Uterus (tissue), 4 donors: Measurements from ENCODE around the gene VWA8. TPM values are rescaled to one million over a fixed set of nuclear protein-coding genes. Genes with fewer than 3 reads are reported as not detected.
"Not testable (repeated sequence)": the region's sequence is repeated elsewhere in the genome, so short reads cannot be mapped to it uniquely, and the experiment has no call there.

Experiments used
- DNase-seq, 2 donors: peaks; one replicate each; pipeline ENCODE4 v3.0.0-alpha.2; 2019 to 2020
- H3K27ac ChIP-seq, 2 donors: fragments of 200-600 bp; sonication (generic); 1 replicate in 1 of 2; 2 replicates in 1 of 2; pipeline ENCODE4 v1.5.1; 2016 to 2018
- H3K27me3 ChIP-seq, 2 donors: fragments of 200-600 bp; sonication (generic); one replicate each; pipeline ENCODE4 v1.5.1; 2018 to 2019; ENCODE audit warnings: control low read depth in 1 of 2
- H3K36me3 ChIP-seq, 2 donors: fragments of 200-600 bp; sonication (generic); one replicate each; pipeline ENCODE4 v1.5.1; 2019; ENCODE audit warnings: control low read depth in 1 of 2
- H3K4me1 ChIP-seq, 2 donors: fragments of 200-600 bp; sonication (generic); one replicate each; pipeline ENCODE4 v1.5.1; 2018 to 2019; ENCODE audit warnings: control low read depth in 1 of 2
- H3K4me3 ChIP-seq, 2 donors: fragments of 200-600 bp; sonication (generic); 1 replicate in 1 of 2; 2 replicates in 1 of 2; pipeline ENCODE4 v1.5.1; 2018 to 2019; ENCODE audit warnings: mild to moderate bottlenecking in 1 of 2
- H3K9me3 ChIP-seq, 2 donors: fragments of 200-600 bp; sonication (generic); one replicate each; pipeline ENCODE4 v1.5.1; 2019; ENCODE audit warnings: control low read depth in 1 of 2
- POLR2A ChIP-seq, 2 donors: fragments of 450-650 bp; IDR thresholded peaks; one replicate each; pipeline ENCODE4 v1.6.1; 2016; ENCODE audit warnings: antibody characterized with exemption in 2 of 2, mild to moderate bottlenecking in 1 of 2, moderate library complexity in 1 of 2
- intact Hi-C: fragments of 100-400 bp; cut with DNase I; formaldehyde crosslinking; loops from one replicate; pipeline ENCODE4 v1.15.1; 2023; ENCODE audit warnings: low total_unique reads
- total RNA-seq, 4 donors: library from RNA; depleted of rRNA in 3 of 4; stranded (reverse); fragments of >200 nt in 3 of 4; gene quantifications; one replicate each; pipeline versions ENCODE4 v1.1.0 to v1.2.4, GENCODE V29; 2014 to 2023
- TF ChIP-seq, protein P1 (sequence below), 4 experiments: fragments of 200-600 bp in 2 of 4; fragments of 450-650 bp in 2 of 4; sonication (generic) in 2 of 4; IDR thresholded peaks; one replicate each; pipeline ENCODE4 v1.5.1; 2016 to 2019; ENCODE audit warnings: antibody characterized with exemption in 4 of 4, mild to moderate bottlenecking in 2 of 4, moderate library complexity in 1 of 4
- donor health status: DM: yes; HTN: yes; CAD: no.

The VWA8 gene
- total RNA-seq, 4 donors from 2014 or later, result 25.6 to 59.7 (median 37.5) TPM

DNA sequence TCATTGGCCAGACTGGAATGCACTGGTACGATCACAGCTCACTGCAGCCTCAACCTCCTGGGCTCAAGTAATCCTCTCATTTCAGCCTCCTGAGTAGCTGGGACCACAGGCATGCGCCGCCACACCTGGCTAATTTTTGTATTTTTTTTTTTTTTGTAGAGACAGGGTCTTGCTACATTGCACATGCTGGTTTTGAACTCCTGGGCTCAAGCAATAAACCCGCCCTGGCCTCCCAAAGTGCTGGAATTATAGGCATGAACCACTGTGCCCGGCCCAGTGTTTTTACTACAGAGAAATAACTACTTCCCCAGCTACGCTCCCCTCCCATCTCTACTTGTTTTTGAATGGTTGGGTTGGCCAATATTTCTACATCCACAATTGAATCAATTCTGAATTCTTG lies 381.0 kb downstream of the VWA8 start:
- Histone ChIP-seq H3K36me3 (no peaks in the 10 kb centered on the region), H3K27me3 (no peaks in the 10 kb centered on the region), H3K9me3 (no peaks in the 10 kb centered on the region), H3K27ac (no peak overlapping the region), H3K4me1 (no peaks in the 10 kb centered on the region), H3K4me3 (no peak overlapping the region)
- TF ChIP-seq POLR2A (IDR thresholded peaks at IDR 0.05), result no peak
- TF ChIP-seq, protein P1, sequence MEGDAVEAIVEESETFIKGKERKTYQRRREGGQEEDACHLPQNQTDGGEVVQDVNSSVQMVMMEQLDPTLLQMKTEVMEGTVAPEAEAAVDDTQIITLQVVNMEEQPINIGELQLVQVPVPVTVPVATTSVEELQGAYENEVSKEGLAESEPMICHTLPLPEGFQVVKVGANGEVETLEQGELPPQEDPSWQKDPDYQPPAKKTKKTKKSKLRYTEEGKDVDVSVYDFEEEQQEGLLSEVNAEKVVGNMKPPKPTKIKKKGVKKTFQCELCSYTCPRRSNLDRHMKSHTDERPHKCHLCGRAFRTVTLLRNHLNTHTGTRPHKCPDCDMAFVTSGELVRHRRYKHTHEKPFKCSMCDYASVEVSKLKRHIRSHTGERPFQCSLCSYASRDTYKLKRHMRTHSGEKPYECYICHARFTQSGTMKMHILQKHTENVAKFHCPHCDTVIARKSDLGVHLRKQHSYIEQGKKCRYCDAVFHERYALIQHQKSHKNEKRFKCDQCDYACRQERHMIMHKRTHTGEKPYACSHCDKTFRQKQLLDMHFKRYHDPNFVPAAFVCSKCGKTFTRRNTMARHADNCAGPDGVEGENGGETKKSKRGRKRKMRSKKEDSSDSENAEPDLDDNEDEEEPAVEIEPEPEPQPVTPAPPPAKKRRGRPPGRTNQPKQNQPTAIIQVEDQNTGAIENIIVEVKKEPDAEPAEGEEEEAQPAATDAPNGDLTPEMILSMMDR (IDR thresholded peaks at IDR 0.05), result no peak
- intact Hi-C loops, result no loop called here
- DNase-seq, result no peak

DNA sequence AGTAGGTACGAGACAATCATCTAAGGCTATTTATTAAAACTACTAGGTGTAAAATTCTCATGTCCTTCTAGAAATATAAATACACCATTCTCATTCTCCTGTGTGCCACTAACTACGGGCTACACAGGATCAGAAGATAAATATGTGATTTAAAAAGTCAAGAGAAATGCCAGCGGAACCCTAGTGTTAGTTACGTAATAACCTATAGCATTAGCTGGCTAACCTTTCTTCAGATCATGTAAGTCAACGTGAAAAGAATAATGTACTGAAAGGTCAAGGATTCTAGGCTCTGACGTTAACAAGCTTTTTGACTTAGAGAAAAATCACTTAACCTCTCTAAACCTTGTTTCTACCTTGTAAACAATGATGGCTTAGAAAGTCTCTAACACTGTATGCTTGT lies 381.7 kb downstream of the VWA8 start:
- Histone ChIP-seq H3K4me3 (no peak overlapping the region), H3K27me3 (no peaks in the 10 kb centered on the region), H3K27ac (no peak overlapping the region), H3K9me3 (no peaks in the 10 kb centered on the region), H3K4me1 (no peaks in the 10 kb centered on the region), H3K36me3 (no peaks in the 10 kb centered on the region)
- DNase-seq, result no peak
- no peak for TF ChIP-seq POLR2A (IDR thresholded peaks at IDR 0.05)
- intact Hi-C loops, result no loop called here

DNA sequence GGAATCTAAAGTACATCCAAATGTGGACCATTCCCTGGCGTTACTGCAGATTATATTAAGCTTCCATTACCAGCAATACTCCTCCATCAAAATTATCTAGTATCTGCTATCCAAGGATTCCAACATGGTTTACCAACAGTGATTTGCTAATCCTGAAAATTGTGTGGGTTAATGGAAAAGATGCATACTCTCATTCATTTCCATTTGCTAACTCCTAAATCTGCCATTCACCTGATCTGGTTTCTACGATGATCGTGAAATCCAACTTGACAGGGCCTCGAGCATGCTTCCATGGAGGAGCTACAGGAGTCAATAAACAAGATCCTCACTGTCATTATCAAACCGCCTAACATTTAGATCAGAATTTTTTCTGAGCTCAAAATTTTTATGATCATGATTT lies 382.5 kb downstream of the VWA8 start:
- TF ChIP-seq, protein P1 (IDR thresholded peaks at IDR 0.05), result no peak
- no peak for TF ChIP-seq POLR2A (IDR thresholded peaks at IDR 0.05)
- DNase-seq, result no peak
- H3K36me3 ChIP-seq, result no peaks in the 10 kb centered on the region
- H3K9me3 ChIP-seq, result no peaks in the 10 kb centered on the region
- no peak overlapping the region for H3K27ac ChIP-seq
- H3K4me1 ChIP-seq, result no peaks in the 10 kb centered on the region
- H3K4me3 ChIP-seq, result no peak overlapping the region
- no peaks in the 10 kb centered on the region for H3K27me3 ChIP-seq
- intact Hi-C loops, result no loop called here

DNA sequence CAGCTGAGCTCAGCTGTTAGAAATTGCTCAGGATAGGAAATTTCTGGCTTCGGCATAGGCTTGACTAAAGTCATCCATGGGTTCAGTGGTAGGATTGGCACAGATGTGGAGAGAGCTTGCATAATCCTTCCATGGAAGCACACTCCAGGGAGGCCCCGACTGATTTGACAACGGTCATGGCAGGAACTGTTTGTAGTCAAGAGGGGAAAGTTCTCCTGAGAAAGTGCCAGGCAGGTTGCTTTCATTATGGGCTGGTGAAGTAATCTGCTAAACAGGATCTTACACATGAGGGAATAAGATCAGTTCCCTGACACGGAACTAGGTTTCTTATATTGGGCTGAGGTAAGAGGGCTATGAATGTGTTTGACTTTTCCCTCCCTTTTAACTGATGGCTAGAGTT lies 383.5 kb downstream of the VWA8 start:
- H3K9me3 ChIP-seq, result no peaks in the 10 kb centered on the region
- H3K27me3 ChIP-seq, result no peaks in the 10 kb centered on the region
- no peaks in the 10 kb centered on the region for H3K36me3 ChIP-seq
- H3K4me1 ChIP-seq, result no peaks in the 10 kb centered on the region
- H3K4me3 ChIP-seq, result no peak overlapping the region
- TF ChIP-seq POLR2A (IDR thresholded peaks at IDR 0.05), result no peak
- TF ChIP-seq, protein P1 (IDR thresholded peaks at IDR 0.05), result no peak
- peak in 1 of 2 donors; percentile 45 for DNase-seq
- intact Hi-C loops, result no loop called here
- H3K27ac ChIP-seq, result no peak overlapping the region

DNA sequence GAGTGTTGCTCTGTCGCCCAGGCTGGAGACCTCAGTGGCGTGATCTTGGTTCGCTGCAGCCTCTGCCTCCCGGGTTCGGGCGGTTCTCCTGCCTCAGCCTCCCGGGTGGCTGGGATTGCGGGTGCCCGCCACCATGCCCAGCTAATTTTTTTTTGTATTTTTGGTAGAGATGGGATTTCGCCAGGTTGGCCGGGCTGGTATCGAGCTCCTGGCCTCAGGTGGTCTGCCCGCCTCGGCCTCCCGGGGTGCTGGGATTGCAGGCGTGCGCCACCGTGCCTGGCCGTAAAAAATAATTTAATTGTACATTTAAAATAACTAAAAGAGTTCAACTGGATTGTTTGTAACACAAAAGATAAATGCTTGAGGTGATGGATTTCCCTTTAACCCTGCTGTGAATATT lies 387.3 kb downstream of the VWA8 start:
- H3K36me3 ChIP-seq, intact Hi-C loops, H3K27ac ChIP-seq, H3K4me3 ChIP-seq, H3K27me3 ChIP-seq, H3K4me1 ChIP-seq, H3K9me3 ChIP-seq, DNase-seq: not testable (repeated sequence)

DNA sequence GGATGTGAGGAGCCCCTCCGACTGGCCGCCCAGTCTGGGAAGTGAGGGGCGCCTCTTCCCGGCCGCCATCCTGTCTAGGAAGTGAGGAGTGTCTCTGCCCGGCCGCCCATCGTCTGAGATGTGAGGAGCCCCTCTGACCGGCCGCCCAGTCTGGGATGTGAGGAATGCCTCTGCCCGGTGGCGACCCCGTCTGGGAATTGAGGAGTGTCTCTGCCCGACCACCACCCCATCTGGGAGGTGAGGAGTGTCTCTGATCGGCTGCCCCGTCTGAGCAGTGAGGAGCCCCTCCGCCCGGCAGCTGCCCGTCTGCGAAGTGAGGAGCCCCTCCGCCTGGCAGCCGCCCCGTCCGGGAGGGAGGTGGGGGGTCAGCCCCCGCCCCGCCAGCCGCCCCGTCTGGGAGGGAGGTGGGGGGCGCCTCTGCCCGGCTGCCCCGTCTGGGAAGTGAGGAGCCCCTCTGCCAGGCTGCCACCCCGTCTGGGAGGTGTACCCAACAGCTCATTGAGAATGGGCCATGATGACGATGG lies 389.0 kb downstream of the VWA8 start:
- H3K27ac ChIP-seq, H3K36me3 ChIP-seq, H3K4me3 ChIP-seq, H3K9me3 ChIP-seq, DNase-seq, H3K27me3 ChIP-seq, H3K4me1 ChIP-seq, intact Hi-C loops: not testable (repeated sequence)

DNA sequence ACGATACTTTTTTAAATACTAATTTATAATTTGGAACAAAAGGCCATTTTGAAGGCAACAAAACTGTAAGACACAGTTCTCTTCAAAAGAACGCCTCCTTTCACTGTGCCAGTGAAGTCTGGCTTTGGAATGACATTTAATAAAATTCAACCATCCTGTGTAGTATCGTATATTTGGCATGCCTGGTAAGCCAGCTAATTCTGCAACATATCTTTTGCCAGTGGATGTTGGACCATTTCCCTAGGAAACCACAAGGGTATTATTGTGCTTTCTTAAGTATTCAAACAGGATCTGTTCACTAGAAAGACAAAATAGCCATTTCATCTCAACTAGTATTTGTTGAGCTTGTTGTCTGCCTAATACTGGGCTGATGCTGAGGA lies 391.9 kb downstream of the VWA8 start:
- no peaks in the 10 kb centered on the region for H3K27me3 ChIP-seq
- intact Hi-C loops, result no loop called here
- no peak overlapping the region for H3K4me3 ChIP-seq
- no peaks in the 10 kb centered on the region for H3K36me3 ChIP-seq
- TF ChIP-seq POLR2A (IDR thresholded peaks at IDR 0.05), result no peak
- TF ChIP-seq, protein P1 (IDR thresholded peaks at IDR 0.05), result no peak
- no peak overlapping the region for H3K27ac ChIP-seq
- no peaks in the 10 kb centered on the region for H3K4me1 ChIP-seq
- no peaks in the 10 kb centered on the region for H3K9me3 ChIP-seq
- DNase-seq, result no peak
